Mammary epithelial cell (primary cell): ENCODE data around the gene CDH13.

Source experiments
- CTCF ChIP-seq, 2 donors: IDR thresholded peaks in 1 of 2; conservative IDR thresholded peaks in 1 of 2; 2 replicates each; pipeline ENCODE4 v1.5.1; 2011 to 2012; ENCODE audit warnings: inconsistent platforms in 2 of 2, low read length in 2 of 2, mild to moderate bottlenecking in 2 of 2, control low read depth in 1 of 2, low read depth in 1 of 2; ENCODE audit not compliant: insufficient read depth in 1 of 2; ENCODE audit errors: extremely low read depth in 1 of 2
- EZH2 ChIP-seq: IDR thresholded peaks from 2 replicates; pipeline ENCODE4 v1.6.1; 2012; ENCODE audit warnings: low read length, inconsistent platforms, borderline replicate concordance

GRCh38 chr16:83713597-83713996, 1086.8 kb downstream of the CDH13 start:
- TF ChIP-seq EZH2 (no peak), CTCF (conservative IDR thresholded peaks at IDR 0.05 in 1 of 2, IDR thresholded peaks at IDR 0.05 in 1 of 2; ENCODE audit: extremely low read depth in 1 of 2, insufficient read depth in 1 of 2, low read depth in 1 of 2, low read length in 2 of 2) (no peak)
